Epithelial cell of proximal tubule (primary cell): ENCODE measurements around the gene RPS6KC1. TPM values are rescaled to one million over a fixed set of nuclear protein-coding genes. Genes with fewer than 3 reads are reported as not detected.

Source experiments
- DNase-seq: peaks from one replicate; pipeline ENCODE4 v3.0.0-alpha.2; 2011; ENCODE audit warnings: low read depth
- H3K4me3 ChIP-seq: 2 replicates; pipeline ENCODE4 v1.5.1; 2011; ENCODE audit warnings: low read depth, mild to moderate bottlenecking, low read length
- CTCF ChIP-seq: conservative IDR thresholded peaks from 2 replicates; pipeline ENCODE4 v1.5.1; 2012; ENCODE audit warnings: low read depth, mild to moderate bottlenecking, low read length
- total RNA-seq: library from RNA; depleted of rRNA; stranded (reverse); fragments of >200 nt; gene quantifications from 2 replicates; pipeline ENCODE4 v1.2.3, GENCODE V29; 2015

Gene RPS6KC1
- total RNA-seq, 1 donor from 2014 or later: 8.5 TPM

DNA sequence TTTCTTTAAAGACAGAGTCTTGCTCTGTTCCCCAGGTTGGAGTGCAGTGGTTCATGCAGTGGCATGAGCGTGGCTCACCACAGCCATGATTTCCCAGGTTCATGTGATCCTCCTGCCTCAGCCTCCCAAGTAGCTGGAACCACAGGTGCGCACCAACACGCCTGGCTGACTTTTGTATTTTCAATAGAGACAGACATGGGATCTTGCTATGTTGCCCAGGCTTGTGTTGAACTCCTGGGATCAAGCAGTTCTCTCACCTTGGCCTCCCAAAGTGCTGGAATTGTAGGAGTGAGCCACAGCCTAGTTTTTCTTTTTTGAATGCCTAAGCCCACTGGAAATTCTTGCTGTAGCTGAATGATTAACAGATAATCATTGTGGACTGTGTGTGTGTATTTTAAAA, 113.5 kb downstream of the RPS6KC1 start:
- DNase-seq: no peak
- H3K4me3 ChIP-seq: no peak overlapping the region
- TF ChIP-seq CTCF: no peak

DNA sequence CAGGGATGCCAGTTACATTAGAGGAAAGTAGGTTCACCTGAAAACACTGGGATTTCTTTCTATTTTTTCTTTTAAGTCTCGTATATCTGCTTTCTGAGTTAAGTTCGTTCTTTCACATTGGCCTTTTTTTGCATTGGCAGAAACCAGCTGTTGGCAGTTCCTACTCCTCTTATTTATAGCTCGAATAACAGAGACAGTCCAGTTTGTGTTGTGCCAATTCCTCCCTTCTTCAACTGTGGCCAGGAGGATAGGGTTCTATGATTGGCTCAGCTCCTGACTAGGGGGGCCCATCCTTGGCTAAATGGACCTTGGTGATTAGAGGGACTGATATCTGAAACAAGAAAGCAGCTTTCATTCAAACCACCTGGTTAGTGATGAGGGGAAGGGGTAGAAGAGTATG, 115.8 kb downstream of the RPS6KC1 start:
- H3K4me3 ChIP-seq: no peak overlapping the region
- no peak for DNase-seq

DNA sequence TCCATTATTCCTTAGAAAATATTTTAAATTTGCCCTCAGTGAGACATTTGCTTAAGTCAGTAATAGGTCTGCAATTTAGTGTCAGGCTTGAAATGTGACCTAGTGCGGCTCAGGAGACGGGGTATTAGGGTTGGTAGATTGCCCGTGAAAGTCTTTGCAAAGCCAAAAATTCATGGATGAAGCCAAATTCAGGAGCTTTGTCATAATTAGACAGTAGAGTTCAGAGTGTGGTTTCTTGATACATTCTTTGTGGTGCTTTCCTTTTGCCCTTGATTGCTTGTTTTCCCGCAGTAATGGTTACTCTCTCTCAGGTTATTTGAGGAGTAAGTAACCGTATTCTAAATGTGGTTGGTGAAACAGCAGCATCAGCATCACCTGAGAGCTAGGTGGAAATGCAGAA, 120.7 kb downstream of the RPS6KC1 start:
- H3K4me3 ChIP-seq: no peak overlapping the region
- TF ChIP-seq CTCF: no peak
- DNase-seq: no peak

More for the DNA sequence above, 115.8 kb downstream of the RPS6KC1 start:
- TF ChIP-seq CTCF: no peak

- DNase-seq: no peak
- no peak for TF ChIP-seq CTCF
- no peak overlapping the region for H3K4me3 ChIP-seq
These were observed 125.3 kb downstream of the RPS6KC1 start for GRCh38 chr1:213176341-213176740.

GRCh38 chr1:213179784-213180183, 128.7 kb downstream of the RPS6KC1 start:
- TF ChIP-seq CTCF: no peak
- DNase-seq: no peak
- no peak overlapping the region for H3K4me3 ChIP-seq

GRCh38 chr1:213180833-213181232, 129.8 kb downstream of the RPS6KC1 start:
- no peak for DNase-seq
- no peak for TF ChIP-seq CTCF
- no peak overlapping the region for H3K4me3 ChIP-seq

DNA sequence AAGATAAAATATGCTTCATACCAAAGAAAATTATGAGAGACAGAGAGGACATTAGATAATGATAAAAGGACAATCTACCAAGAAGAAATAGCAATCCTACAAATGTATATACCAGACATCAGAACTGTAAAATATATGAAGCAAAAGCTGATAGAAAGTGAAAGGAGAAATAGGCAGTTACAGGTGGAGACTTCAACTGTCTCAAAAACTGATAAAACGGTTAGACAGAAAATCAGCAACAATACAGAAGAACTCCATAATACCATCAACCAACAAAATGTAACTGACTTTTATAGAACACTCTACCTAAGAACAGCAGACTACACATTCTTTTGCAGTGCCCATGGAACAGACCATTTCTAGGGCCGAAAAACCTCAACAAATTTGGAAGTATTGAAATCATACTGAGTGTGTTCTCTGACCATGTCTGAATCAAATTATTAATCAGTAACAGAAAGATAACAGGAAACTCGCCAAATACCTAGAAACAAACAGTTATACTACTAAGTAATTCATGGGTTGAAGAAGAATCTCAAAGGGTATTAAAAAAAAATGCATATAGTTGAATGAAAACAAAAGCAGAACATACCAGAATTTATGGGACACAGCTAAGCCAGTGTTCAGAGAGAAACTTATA, 132.1 kb downstream of the RPS6KC1 start:
- no peak for DNase-seq
- no peak overlapping the region for H3K4me3 ChIP-seq
- no peak for TF ChIP-seq CTCF
